GM13977 (cell line): Measurements from ENCODE around the gene SERPIND1.
"Not testable (repeated sequence)": the region's sequence is repeated elsewhere in the genome, so short reads cannot be mapped to it uniquely, and the experiment has no call there.

Experiments
- DNase-seq: peaks from one replicate; pipeline ENCODE4 v3.0.0; 2012; ENCODE audit warnings: low spot score
- in situ Hi-C: fragments of 300-500 bp; cut with MboI; formaldehyde crosslinking; loops from one replicate; pipeline ENCODE4 v1.12.0; 2022; ENCODE audit warnings: low sequenced_read_pairs, low pct_unique_long_range_greater_than_20kb, mixed read lengths, inconsistent platforms; ENCODE audit not compliant: unreplicated experiment
- TF ChIP-seq, protein P1 (sequence below): IDR thresholded peaks from 2 replicates; pipeline ENCODE4 v1.5.1; 2012; ENCODE audit warnings: mild to moderate bottlenecking, control low read depth; ENCODE audit not compliant: insufficient read depth; ENCODE audit errors: extremely low read depth, missing control alignments

The SERPIND1 gene

GRCh38 chr22:20736891-20737290 lies 37.0 kb upstream of the SERPIND1 start:
- DNase-seq, in situ Hi-C loops: not testable (repeated sequence)

DNA sequence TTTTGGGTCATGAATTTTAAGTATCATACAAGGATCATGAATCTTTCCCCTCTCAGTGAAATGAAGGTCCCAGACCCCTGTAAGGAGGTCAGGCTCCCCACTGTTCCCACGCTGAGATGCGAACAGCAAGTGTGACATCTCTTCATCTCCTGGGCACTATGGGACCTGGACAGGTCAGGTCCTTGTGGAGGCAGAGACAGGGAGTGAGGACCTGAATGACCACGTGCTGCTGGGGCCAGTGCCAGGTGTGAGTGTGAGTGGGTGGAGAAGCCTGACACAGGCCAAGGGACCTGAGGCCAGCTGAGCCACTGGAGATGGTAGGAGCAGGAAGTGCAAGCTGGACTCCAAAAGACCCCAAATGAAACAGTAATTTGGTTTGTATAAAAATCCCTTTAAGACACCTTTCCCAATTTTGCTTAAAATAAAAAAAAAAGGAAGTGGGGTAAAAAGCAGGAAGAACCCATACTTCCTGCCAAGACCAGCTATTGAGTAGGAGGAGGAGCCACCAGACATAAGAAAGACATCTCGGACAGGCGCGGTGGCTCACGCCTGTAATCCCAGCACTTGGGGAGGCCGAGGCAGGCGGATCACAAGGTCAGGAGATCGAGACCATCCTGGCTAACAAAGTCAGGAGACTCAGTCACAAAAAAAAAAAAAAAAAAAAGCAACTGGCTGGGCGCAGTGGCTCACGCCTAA lies 35.4 kb upstream of the SERPIND1 start:
- in situ Hi-C loops, result no loop called here
- TF ChIP-seq, protein P1, sequence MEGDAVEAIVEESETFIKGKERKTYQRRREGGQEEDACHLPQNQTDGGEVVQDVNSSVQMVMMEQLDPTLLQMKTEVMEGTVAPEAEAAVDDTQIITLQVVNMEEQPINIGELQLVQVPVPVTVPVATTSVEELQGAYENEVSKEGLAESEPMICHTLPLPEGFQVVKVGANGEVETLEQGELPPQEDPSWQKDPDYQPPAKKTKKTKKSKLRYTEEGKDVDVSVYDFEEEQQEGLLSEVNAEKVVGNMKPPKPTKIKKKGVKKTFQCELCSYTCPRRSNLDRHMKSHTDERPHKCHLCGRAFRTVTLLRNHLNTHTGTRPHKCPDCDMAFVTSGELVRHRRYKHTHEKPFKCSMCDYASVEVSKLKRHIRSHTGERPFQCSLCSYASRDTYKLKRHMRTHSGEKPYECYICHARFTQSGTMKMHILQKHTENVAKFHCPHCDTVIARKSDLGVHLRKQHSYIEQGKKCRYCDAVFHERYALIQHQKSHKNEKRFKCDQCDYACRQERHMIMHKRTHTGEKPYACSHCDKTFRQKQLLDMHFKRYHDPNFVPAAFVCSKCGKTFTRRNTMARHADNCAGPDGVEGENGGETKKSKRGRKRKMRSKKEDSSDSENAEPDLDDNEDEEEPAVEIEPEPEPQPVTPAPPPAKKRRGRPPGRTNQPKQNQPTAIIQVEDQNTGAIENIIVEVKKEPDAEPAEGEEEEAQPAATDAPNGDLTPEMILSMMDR, result no peak
- no peak for DNase-seq

- no peak for DNase-seq
- in situ Hi-C loops, result no loop called here
- TF ChIP-seq, protein P1, result no peak
These were observed 33.5 kb upstream of the SERPIND1 start for GRCh38 chr22:20740222-20740951.

- in situ Hi-C loops, result no loop called here
- TF ChIP-seq, protein P1, result no peak
- no peak for DNase-seq
These were observed 32.8 kb upstream of the SERPIND1 start for GRCh38 chr22:20741008-20741633.

DNA sequence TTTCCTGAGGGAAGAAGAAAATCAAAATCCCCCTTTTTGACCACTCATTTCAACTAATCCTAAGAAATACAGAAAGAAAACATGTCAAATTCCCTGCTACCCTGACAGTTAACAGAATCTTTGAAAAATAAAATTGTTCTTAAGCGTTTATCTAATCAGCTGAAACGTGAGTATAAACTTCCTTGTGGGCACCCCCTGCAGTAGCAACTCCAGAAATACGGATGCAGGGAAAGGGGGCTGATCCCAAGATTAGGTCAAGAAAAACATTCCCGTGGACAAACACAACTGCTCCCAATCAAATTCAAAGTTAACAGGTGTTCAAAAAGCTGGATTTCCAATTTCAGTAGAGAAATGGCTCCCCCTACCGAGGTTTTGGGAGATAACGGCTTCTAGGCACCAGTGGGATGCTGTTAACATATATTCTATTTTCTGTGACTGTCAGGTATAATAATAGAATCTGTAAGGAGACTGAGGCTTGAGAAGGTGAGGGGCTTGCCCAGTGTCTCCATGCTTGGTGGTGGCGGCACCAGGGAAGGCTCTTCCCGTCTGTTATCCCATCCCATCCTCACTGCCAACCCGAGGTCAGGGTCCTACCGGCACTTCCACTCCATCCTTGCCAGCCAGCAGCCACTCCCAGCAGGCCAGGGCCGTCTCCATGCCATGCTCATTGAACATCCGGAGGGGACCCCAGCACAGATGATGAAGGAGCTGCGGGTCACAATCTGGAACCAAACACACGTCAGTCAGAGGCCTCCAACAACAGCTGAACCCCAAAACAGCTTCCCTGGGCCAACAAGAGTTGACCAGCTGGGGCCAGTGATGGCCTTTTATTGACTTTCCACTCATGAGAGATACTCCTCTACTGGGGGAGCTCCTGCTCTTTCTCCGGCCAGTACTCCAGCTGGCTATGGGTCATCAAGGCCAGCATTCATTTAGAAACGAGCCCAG lies 32.0 kb upstream of the SERPIND1 start:
- in situ Hi-C loops, result no loop called here
- TF ChIP-seq, protein P1, result peak; percentile 70
- peak; percentile 67 for DNase-seq

DNA sequence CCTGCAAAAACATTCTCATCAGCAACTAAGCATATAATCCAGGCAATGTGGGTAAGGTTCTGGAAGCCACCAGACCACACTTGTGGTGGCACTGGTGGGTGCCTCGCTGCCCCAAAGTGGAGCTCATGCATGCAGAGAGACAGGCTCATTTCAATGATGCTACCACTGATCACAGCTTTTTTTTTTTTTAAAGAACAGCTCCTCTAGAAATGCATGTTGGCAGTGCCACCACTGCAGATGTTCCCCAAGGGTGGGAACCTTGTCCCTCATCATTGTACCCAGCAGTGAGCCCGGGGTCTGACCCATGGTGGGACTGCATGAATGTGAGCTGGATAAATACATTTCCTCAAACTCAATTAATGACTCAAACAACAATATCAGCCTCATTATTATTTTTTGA lies 31.1 kb upstream of the SERPIND1 start:
- TF ChIP-seq, protein P1, result no peak
- in situ Hi-C loops, result no loop called here
- DNase-seq, result no peak
